Tibial artery (tissue), 4 donors: ENCODE results near the gene TEAD1.
A peak's percentile ranks its signal among the peaks of the same experiment; 100 is the strongest.

Experiments used
- DNase-seq, 2 donors: peaks; one replicate each; pipeline ENCODE4 v3.0.0-alpha.2; 2019
- H3K27ac ChIP-seq, 2 donors: fragments of 200-600 bp; sonication (generic) in 1 of 2; 1 replicate in 1 of 2; 2 replicates in 1 of 2; pipeline ENCODE4 v1.5.1; 2018 to 2019; ENCODE audit warnings: mild to moderate bottlenecking in 1 of 2
- H3K27me3 ChIP-seq, 2 donors: fragments of 200-600 bp; sonication (generic) in 1 of 2; one replicate each; pipeline versions ENCODE4 v1.5.1 to v1.6.0; 2016 to 2019
- H3K36me3 ChIP-seq, 3 donors: fragments of 200-600 bp; sonication (generic) in 2 of 3; one replicate each; pipeline ENCODE4 v1.5.1; 2016 to 2019; ENCODE audit warnings: mild to moderate bottlenecking in 2 of 3
- H3K4me1 ChIP-seq, 4 donors: fragments of 200-600 bp; sonication (generic) in 2 of 4; 1 replicate in 3 of 4; 2 replicates in 1 of 4; pipeline ENCODE4 v1.5.1; 2016 to 2019
- H3K4me3 ChIP-seq, 2 donors: fragments of 200-600 bp; sonication (generic) in 1 of 2; 1 replicate in 1 of 2; 2 replicates in 1 of 2; pipeline ENCODE4 v1.5.1; 2018 to 2019; ENCODE audit warnings: mild to moderate bottlenecking in 2 of 2
- H3K9me3 ChIP-seq, 3 donors: fragments of 200-600 bp; sonication (generic) in 1 of 3; one replicate each; pipeline ENCODE4 v1.5.1; 2016 to 2019
- intact Hi-C: fragments of 100-400 bp; cut with DNase I; formaldehyde crosslinking; loops from one replicate; pipeline ENCODE4 v1.15.0; 2023; ENCODE audit warnings: low total_unique reads
- TF ChIP-seq, protein P1 (sequence below), 2 experiments: fragments of 200-600 bp in 1 of 2; fragments of 450-650 bp in 1 of 2; IDR thresholded peaks; one replicate each; pipeline ENCODE4 v1.5.1; 2017 to 2019; ENCODE audit warnings: antibody characterized with exemption in 2 of 2, mild to moderate bottlenecking in 1 of 2, moderate library complexity in 1 of 2

The TEAD1 gene

DNA sequence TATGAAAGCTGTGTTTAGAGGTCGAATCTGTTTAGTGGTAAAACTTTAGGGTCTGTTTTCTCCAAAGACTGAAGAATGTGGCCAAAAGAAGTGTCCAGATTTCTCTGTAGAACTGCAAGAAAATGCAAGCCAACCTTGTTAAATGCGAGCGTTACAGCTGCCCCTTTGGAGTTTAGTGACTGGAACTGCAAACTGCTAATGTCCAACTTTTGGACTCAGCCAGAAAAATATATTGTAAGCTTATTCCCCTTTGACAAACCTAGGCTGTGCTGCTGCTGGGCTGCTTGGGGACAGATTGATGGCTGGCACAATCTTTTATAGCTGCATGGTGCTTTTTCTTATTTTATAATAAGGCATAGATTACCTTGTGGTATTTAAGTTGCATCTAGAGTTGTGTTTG, 3.9 kb downstream of the TEAD1 start:
- intact Hi-C loops = loop anchor here (10.0 kb wide), 1 partner anchor 117 kb away; no protein-coding TSS in a partner anchor

DNA sequence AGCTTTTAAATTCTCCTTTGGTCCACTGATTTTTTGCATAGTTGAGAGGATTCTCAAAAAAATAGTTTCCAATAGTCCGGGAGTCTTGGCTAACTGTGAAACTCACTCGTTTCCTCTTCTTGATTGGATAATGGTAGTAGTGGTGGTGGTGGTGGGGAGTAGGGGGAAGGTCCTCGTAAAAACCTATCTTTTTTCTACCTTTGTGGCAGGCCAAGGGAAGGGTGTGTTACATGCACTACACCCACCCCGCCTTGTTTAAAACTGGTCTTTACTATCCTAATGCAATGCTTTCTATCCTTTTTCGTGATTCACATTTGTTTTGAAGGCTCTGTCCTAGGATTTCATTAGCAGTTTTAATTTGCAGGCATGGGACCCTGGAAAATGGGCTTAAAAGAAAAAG, 4.8 kb downstream of the TEAD1 start:
- DNase-seq = no peak
- H3K27ac ChIP-seq = no peak overlapping the region
- H3K4me3 ChIP-seq = no peak overlapping the region
- peaks cover 0 to 55% (median 19%) of the 10 kb centered on the region in 4 donors for H3K4me1 ChIP-seq
- H3K36me3 ChIP-seq = no peaks in the 10 kb centered on the region
- H3K27me3 ChIP-seq = no peaks in the 10 kb centered on the region
- TF ChIP-seq, protein P1, sequence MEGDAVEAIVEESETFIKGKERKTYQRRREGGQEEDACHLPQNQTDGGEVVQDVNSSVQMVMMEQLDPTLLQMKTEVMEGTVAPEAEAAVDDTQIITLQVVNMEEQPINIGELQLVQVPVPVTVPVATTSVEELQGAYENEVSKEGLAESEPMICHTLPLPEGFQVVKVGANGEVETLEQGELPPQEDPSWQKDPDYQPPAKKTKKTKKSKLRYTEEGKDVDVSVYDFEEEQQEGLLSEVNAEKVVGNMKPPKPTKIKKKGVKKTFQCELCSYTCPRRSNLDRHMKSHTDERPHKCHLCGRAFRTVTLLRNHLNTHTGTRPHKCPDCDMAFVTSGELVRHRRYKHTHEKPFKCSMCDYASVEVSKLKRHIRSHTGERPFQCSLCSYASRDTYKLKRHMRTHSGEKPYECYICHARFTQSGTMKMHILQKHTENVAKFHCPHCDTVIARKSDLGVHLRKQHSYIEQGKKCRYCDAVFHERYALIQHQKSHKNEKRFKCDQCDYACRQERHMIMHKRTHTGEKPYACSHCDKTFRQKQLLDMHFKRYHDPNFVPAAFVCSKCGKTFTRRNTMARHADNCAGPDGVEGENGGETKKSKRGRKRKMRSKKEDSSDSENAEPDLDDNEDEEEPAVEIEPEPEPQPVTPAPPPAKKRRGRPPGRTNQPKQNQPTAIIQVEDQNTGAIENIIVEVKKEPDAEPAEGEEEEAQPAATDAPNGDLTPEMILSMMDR (IDR thresholded peaks at IDR 0.05) = no peak
- intact Hi-C loops = loop anchor here (10.0 kb wide), 1 partner anchor 116 kb away; no protein-coding TSS in a partner anchor
- H3K9me3 ChIP-seq = no peaks in the 10 kb centered on the region

More for the DNA sequence above, 3.9 kb downstream of the TEAD1 start:
- H3K27me3 ChIP-seq = no peaks in the 10 kb centered on the region
- H3K27ac ChIP-seq = no peak overlapping the region
- no peaks in the 10 kb centered on the region for H3K36me3 ChIP-seq
- DNase-seq = no peak
- peaks cover 0 to 50% (median 19%) of the 10 kb centered on the region in 4 donors for H3K4me1 ChIP-seq
- H3K9me3 ChIP-seq = no peaks in the 10 kb centered on the region
- no peak overlapping the region for H3K4me3 ChIP-seq
- TF ChIP-seq, protein P1 (IDR thresholded peaks at IDR 0.05) = no peak

DNA sequence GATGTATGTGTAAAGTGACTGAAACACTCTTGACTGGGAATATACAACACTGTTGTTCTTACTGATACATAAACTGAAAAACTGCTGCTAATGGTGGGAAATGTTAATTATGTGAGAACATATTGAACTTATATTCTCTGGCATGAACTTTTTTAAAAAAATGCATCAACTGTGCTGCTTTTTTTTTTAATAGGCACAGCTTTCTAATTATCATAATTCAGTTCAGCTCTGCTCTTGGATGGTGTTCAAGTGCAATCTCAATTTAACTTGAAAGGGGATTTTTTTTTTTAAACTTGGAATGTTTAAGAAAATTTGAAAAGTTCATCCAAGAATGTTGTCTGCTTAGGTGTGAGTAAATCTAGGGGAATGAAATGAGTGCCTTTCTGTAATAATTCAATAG, 5.2 kb downstream of the TEAD1 start:
- TF ChIP-seq, protein P1 (IDR thresholded peaks at IDR 0.05) = no peak
- intact Hi-C loops = loop anchor here (10.0 kb wide), 1 partner anchor 115 kb away; no protein-coding TSS in a partner anchor
- H3K4me1 ChIP-seq = peaks cover 0 to 59% (median 21%) of the 10 kb centered on the region in 4 donors

DNA sequence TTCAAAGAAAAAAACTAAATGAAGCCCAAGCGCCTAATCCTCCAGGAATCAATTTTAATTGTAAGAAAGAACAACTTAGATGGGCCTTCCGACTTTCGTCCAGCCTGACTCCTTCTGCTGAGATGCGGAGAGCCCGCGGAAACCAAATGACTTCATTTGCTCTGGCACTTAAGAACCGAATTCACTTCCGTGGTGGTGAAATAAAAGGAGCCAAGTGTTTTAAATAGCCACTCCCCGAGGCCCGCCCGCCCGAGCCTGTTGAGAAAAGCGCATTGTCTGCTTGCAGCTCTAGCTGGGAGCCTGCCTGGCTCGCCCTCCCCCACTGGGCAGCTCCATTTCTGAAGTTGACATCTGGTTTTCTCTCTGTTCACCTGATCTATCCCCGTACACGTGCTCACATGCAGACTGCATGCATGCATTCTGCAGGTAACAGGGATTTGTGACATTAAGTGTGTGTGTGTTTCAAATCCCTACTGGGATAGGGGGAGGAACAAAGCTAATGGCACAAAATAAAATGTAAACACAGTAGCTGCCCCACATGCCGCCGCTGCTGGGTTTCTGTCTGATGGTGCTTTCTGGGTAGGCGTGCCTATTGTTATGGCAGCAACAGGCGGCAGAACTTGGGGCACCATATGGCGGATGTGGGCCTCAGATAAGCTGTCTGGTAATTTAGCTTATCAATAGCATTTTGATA, 6.2 kb downstream of the TEAD1 start:
- H3K9me3 ChIP-seq = no peaks in the 10 kb centered on the region
- H3K4me1 ChIP-seq = peaks cover 0 to 65% (median 23%) of the 10 kb centered on the region in 4 donors
- peak overlapping the region; percentile 13 to 37 for H3K27ac ChIP-seq
- intact Hi-C loops = loop anchor here (10.0 kb wide), 1 partner anchor 134 kb away; no protein-coding TSS in a partner anchor
- no peaks in the 10 kb centered on the region for H3K36me3 ChIP-seq
- DNase-seq = peak; percentile 79 to 89
- H3K4me3 ChIP-seq = peak overlapping the region in 1 of 2 donors; percentile 19
- TF ChIP-seq, protein P1 (IDR thresholded peaks at IDR 0.05) = no peak
- no peaks in the 10 kb centered on the region for H3K27me3 ChIP-seq

More for the DNA sequence above, 5.2 kb downstream of the TEAD1 start:
- Histone ChIP-seq H3K27ac (no peak overlapping the region), H3K9me3 (no peaks in the 10 kb centered on the region), H3K27me3 (no peaks in the 10 kb centered on the region), H3K4me3 (no peak overlapping the region), H3K36me3 (no peaks in the 10 kb centered on the region)
- no peak for DNase-seq

DNA sequence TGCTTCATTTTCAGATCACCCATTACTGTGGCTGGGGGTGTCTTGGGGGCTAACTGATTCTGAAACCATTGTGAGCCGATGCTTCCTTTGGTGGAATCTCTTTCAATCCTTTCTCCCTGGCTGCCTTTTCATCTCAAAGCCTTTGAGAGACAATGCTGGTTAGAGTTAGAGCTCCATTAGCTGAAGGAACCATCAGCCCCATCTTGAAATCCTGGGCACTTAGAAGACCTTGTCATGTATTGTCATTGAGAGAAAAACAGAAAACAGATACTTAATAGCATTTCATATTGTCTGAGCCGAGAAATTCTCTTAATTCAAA, 6.7 kb downstream of the TEAD1 start:
- Histone ChIP-seq H3K27me3 (no peaks in the 10 kb centered on the region), H3K36me3 (no peaks in the 10 kb centered on the region), H3K4me3 (no peak overlapping the region), H3K27ac (peak overlapping the region in 1 of 2 donors; percentile 37), H3K9me3 (no peaks in the 10 kb centered on the region), H3K4me1 (peaks cover 0 to 68% (median 24%) of the 10 kb centered on the region in 4 donors)
- DNase-seq = no peak
- intact Hi-C loops = loop anchor here (10.0 kb wide), 1 partner anchor 134 kb away; no protein-coding TSS in a partner anchor
- TF ChIP-seq, protein P1 (IDR thresholded peaks at IDR 0.05) = no peak
